HG03439 (cell line): ENCODE measurements around the gene PRKAR1B.
"Not testable (repeated sequence)": the region's sequence is repeated elsewhere in the genome, so short reads cannot be mapped to it uniquely, and the experiment has no call there.

Source experiments
- ATAC-seq: cut with Tn5 transposase; IDR thresholded peaks from one replicate; pipeline ENCODE4 v1.9.1; 2021; ENCODE audit warnings: mild to moderate bottlenecking, moderate library complexity; ENCODE audit not compliant: unreplicated experiment

The PRKAR1B gene

DNA sequence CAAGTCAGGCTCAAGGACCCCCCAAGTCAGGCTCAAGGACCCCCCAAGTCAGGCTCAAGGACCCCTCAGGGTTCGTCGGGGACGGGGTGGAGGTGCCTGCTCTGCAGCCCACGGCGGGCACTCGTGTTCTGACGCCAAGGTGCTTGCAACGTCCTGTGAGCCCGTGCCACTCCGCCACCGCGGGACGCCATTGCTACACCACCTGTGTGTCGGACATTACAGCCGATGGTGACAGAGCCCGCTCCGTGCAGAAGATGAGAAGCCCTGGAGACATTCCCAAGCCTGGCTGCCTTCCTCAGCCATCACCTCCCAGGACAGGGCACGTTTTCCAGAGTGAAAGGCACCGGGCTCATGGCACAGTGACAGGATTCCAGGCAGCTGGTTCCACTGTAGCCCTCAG lies 98.3 kb downstream of the PRKAR1B start:
- no peak for ATAC-seq

DNA sequence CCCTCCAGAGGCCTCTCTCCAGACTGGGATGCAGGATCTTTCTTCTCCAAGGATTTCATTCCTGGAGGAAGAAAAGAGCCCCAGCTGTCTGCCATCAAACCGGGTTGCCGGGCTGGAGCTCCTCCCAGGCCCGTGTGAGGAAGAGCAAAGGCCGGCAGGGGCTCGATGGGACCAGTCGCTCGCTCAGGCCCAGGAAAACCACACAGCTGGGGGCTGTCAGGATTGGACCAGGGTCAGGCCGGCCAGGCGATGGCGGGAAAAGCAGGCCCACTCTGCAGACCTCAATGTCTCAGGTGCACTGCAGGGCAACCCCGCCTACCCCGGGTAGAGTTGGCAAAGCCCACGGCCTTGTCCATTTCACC lies 98.7 kb downstream of the PRKAR1B start:
- ATAC-seq = no peak

DNA sequence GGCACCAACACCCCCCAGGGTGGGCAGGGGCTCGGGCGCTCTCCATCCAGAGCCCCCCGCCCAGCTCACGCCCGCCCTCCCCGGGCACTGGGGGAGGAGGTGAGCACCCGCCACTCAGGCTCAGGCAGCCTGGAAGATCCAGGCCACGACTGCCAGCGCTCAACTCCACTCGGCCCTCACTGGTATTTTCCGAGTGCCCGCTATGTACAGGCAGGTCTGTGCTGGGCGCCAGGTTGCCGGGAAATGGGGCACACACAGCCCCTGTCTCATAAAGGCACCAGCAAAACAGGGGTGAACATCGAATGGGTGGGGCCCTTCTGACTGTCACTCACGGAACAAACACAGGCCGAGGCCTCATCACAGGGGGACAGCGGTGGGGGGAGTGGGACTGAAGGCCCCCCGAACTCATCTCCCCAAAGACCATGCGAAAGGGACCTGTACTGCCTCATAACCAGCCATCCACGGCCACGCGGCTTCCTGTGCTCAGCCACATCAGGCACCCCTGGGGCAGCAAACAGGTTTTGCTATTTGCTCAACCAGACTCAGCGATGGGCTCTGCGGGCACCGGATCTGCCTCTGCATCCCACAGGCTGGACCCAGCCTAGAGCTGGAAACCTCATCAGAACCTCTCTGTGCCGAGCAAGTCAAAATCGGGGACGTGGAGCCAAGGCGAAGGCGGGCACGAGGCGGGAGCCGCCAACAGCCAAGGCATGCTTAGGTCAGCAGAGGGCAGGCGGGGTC lies 99.2 kb downstream of the PRKAR1B start:
- no peak for ATAC-seq

GRCh38 chr7:625376-625971 lies 101.6 kb downstream of the PRKAR1B start:
- no peak for ATAC-seq

GRCh38 chr7:623464-623863 lies 103.6 kb downstream of the PRKAR1B start:
- ATAC-seq = no peak

GRCh38 chr7:621572-622285 lies 105.4 kb downstream of the PRKAR1B start:
- no peak for ATAC-seq

DNA sequence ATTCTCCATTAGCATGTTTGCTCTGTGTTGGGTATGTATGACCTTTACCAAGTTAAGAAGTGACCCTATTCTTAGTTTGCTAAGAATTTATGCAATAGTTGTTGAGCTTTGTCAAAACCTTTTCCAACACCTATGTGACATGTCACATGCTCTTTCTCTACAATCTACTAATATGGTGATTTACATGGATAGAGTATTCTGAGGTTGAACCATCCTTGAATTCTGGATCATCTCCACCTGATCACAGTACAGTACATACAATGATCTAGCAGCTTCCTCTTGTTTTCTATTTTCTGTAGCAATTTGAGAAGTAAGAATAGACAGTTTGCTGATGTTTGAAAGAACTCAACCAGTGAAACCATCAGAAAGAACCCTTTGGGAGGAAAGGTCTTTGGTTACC lies 106.2 kb downstream of the PRKAR1B start:
- ATAC-seq = no peak

- ATAC-seq = no peak
These were observed 107.0 kb downstream of the PRKAR1B start for GRCh38 chr7:620056-620455.

GRCh38 chr7:619368-619840 lies 107.7 kb downstream of the PRKAR1B start:
- ATAC-seq = no peak

DNA sequence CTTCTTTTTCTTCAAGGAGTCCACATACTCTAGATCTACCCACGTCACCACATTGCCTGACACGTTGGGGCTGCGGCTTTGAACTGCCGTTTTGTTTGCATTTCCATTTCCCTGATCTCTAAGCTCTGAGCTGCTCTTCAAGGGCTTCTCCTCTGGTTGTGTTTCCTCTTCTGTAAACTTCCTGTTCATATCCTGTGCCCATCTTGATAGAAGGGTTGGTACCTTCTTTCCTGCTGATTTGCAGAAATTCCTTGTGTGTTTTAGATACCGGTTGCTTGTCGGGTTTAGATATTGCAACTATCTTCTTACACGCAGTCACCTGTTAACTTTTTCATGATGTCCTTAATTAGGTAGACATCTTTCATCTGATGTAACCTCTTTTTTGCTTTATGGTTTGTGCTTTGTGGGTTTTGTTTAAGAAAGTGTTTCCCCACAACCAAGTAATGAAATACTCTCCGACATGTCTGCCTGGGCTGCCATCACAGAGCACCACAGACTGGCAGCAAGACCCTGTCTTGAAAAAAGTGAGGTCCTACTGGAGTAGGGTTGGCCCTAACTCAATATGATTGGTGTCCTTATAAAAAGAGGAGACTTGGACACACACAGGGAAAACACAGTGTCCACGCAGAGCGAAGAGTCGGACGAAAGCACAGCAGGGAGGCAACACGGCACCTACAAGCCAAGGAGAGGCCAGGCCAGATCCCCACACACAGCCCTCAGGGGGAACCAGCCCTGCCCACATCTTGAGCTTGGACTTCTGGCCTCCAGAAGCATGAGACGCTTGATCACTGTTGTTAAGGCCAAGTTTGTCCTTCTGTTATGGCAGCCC lies 108.3 kb downstream of the PRKAR1B start:
- ATAC-seq = no peak

- ATAC-seq = no peak
These were observed 109.2 kb downstream of the PRKAR1B start for GRCh38 chr7:617614-618538.

DNA sequence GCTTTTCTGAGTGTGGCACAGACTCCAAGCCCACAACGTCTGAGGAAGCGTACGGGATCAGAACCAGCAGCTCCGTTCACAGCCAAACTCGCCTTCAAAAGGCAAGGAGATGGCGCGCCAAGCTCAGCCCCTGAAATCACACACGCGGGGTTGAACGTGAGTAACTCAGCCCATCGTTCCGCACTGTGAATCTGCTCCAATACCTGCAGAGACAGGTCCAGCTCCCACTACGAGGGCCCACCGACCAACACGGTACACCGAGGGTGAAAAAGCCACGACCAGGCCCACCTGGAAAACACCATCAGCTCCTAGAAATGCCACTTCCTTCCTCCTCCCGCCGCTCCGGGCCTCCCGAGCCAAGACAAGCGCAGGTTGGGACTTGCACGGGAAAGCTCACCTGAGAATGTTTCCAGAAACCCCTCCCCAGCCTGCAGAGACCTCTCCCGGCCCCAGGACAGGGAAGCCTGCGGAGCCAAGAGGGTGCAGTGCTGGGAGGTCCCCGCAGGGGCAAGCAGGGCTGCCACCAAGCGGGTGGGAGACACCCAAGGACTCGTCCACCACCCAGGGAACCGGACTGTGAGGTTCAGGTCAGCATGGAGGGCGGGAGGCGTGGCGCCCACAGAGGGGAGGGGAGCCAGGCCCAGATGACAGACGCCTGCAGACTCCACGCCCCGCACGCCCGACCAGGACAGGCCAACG lies 113.5 kb downstream of the PRKAR1B start:
- ATAC-seq = no peak

DNA sequence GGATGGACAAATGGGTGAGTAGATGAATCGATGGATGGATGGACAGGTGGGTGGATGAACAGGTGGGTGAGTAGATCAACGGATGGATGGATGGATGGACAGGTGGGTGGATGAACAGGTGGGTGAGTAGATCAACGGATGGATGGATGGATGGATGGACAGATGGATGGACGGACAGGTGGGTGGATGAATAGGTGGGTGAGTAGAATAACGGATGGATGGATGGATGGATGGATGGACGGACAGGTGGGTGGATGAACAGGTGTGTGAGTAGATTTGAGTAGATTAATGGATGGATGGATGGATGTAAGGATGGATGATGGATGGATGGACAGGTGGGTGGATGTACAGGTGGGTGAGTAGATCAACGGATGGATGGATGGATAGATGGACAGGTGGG lies 115.2 kb downstream of the PRKAR1B start:
- ATAC-seq = not testable (repeated sequence)

GRCh38 chr7:611281-611810 lies 115.7 kb downstream of the PRKAR1B start:
- ATAC-seq = no peak

DNA sequence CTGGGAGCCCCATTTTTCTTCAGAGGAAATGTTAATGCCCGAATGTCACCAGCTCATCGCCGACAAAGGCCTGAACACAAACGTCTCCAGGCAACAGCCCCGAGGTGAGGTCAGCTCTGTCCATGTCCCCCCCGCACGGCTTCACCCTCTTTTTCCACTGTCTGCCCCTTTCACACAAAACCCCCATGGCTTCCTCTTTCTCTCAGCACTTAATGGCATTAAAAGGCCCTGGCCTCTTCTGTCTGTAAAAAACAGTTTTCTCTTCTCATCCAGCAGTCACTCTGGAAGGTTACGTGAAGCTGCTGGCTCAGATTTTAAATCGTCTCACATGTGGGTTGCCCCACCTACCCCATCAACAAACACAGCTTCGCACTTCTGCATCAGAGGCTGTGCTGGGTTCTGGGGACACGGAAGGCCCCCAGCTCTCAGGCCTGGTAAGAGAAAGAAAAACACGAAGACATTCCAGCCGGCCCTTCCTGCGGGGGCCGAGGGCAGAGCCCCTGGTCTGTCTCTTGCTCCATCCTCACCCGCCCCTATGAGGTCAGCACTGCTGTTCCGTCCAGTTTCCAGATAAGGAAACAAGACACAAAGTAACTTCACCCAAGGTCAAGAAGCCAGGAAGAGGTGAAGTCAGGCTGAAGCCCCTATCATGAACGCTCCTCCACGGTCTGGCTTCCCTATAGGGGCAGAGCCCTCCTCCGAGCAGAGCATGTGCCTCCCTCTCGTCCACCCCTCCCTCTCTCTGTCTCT lies 116.4 kb downstream of the PRKAR1B start:
- no peak for ATAC-seq

GRCh38 chr7:610141-610530 lies 116.9 kb downstream of the PRKAR1B start:
- no peak for ATAC-seq

GRCh38 chr7:609365-609764 lies 117.7 kb downstream of the PRKAR1B start:
- ATAC-seq = no peak

DNA sequence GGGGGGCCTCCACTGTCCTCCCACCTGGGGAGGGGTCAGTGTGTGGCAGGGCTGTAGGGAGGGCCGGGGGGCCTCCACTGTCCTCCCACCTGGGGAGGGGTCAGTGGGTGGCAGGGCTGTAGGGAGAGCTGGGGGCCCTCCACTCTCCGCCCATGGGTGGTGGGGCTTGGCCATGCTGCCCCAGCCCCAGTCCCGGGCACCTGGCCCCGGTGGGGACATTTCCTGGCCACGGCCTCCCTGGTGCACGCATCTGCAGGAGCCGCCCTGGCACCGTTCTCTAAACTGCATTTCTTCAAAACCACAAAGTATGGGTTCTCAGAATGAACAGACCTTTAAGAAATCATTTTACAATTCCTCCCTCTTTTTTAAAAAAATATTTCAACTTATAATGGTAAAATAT lies 118.1 kb downstream of the PRKAR1B start:
- ATAC-seq = no peak

DNA sequence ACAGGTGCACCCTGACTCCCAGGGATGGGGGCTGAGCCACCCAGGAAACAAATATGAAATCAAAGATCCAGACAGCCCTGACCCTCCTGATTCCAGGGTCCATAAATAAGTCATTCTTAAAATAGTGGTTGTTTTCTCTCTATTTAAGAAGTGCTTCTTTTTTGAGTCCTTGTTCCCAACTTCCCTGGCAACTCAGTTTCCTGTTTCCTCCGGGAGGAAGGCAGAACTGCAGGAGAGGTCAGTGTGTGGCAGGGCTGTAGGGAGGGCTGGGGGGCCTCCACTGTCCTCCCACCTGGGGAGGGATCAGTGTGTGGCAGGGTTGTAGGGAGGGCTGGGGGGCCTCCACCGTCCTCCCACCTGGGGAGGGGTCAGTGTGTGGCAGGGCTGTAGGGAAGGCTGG lies 118.7 kb downstream of the PRKAR1B start:
- no peak for ATAC-seq
